ENCODE data around the gene KHDRBS1.
A peak's percentile ranks its signal among the peaks of the same experiment; 100 is the strongest.
"Not testable (repeated sequence)": the region's sequence is repeated elsewhere in the genome, so short reads cannot be mapped to it uniquely, and the experiment has no call there.

KHDRBS1 gene

GRCh38 chr1:32014199-32014947 is 705 bp downstream of the KHDRBS1 start:
- no peak for DNase-seq

- no peak for DNase-seq
These were observed 1.2 kb downstream of the KHDRBS1 start for GRCh38 chr1:32014948-32015273.

DNA sequence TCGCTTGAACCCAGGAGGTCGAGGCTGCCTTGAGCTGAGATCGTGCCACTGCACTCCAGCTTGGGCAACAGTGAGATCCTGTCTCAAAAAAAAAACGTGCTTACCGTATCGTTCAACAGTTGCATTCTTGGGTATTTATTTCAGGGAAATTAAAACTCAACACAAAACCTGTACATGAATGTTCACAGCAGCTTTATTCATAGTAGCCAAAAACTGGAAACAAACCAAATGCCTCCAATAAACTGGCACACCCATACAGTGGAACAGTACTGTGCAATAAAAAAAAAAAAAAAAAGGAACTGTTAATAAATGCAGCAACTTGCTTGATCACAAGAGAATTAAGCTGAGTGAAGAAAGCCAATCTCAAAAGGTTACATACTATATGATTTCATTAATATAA is 6.7 kb downstream of the KHDRBS1 start:
- DNase-seq, result no peak

DNA sequence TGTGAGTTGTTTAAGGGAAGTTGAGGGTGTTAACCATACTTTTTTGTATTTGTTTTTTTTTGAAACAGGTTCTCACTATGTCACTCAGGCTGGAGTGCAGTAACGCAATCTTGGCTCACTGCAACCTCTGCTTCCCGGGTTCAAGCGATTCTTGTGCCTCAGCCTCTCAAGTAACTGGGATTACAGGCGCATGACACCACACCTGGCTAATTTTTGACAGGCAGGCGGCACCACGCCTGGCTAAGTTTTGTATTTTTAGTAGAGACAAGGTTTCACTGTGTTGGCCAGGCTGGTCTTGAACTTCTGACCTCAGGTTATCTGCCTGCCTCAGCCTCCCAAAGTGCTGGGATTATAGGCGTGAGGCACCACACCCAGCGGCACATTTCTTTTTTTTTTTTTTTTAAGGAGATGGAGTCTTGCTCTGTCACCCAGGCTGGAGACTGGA is 7.9 kb downstream of the KHDRBS1 start:
- DNase-seq, result not testable (repeated sequence)

- no peak for DNase-seq
These were observed 9.7 kb downstream of the KHDRBS1 start for GRCh38 chr1:32023351-32023750.

DNA sequence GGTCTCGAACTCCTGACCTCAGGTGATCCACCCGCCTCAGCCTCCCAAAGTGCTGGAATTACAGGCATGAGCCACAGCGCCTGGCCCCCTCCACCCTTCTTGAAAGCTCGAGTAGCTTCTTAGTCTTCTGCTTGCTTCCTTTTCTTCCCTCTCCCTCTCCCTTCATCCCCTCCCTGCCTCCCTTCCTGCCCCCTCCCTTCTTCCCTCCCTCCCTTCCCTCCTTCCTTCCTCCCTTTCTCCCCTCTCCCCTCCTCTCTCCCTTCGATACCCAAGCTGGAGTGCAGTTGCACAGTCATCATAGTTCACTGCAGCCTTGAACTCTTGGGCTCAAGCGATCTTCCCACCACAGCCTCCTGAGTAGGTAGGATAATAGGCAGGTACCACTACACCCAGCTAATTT is 11.8 kb downstream of the KHDRBS1 start:
- no peak for DNase-seq

DNA sequence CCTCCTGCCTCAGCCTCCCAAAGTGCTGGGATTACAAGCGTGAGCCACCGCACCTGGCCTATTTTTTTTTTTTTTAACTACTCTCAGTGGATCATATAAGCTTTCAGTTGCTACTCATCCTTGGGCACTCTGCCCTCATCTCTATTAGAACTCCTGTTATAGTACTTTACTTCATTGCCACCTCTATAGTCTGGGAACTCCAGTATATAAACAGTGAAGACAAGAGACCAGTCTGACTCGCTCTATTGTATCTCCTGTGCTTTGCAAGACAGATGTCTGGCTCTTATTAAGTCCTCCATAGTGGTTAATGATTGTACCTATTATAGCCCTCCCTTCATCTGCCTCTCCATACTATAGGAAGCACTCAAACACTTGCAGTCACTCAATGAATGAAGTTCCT is 15.1 kb downstream of the KHDRBS1 start:
- no peak for DNase-seq

DNA sequence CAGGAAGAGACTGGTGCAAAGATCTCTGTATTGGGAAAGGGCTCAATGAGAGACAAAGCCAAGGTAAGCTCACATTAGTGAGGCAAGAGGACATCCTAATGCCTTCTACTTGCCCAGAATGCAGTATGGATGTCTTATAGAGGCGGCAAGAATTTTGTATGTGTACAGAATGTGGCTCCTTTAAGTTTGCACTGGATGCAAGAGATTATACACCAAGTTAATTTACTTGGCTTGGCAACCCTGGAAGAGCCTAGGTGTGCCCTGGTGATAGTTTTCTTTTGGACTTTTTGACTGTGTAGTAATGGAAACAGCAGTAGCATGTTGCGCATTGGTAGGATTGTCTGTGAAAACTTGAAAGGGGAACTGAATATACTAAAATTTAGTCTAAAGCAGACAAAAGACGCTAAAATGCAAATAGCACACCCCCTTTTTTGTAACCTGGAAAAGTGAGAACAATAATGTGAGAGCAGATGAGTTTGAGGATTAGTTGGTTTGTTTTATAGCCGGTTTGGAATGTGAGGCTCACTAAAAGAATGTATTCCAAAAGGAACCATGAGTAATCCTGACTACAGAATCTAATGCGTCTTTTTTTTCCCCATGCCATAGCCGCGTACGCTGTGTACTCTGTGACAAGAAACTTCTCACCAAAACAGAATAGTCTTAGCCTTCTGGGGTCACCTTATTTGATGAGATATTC is 18.1 kb downstream of the KHDRBS1 start:
- no peak for DNase-seq

DNA sequence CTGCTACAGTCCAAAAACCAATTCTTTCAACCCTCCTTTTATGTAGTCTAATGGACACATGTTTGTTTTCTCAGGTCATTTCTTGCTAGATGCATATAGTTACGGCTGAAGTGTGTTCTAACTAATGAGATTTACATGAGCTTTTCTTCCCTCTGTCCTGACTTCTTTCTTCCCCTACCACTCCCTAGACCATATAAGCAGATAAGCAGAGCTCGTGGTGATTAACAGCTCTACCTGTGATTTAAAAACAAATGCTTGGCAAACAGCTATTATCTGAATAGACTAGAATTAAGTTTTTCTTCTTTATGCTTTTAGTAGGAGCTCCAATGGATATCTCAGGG is 18.6 kb downstream of the KHDRBS1 start:
- no peak for DNase-seq

- no peak for DNase-seq
These were observed 21.5 kb downstream of the KHDRBS1 start for GRCh38 chr1:32035119-32035518.

DNA sequence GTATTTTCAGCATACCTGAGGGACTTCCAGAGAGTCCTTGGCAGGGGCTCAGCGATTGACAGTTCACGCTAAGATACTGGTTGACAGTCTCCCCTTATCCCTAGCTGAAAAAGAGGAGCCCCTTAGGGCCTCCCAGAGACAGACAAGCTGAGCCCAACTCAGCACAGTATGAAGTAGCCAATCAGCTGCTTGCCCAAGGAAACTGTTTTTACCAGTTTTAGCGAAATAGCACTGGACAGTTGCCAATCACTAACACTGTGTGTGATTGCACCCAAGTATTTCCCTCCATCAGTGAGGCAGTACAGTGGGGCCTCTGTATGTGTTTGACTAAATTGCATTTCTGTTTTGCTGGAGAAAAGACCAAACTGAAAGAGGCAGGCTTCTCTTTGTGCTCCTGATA is 27.0 kb downstream of the KHDRBS1 start:
- no peak for DNase-seq

DNA sequence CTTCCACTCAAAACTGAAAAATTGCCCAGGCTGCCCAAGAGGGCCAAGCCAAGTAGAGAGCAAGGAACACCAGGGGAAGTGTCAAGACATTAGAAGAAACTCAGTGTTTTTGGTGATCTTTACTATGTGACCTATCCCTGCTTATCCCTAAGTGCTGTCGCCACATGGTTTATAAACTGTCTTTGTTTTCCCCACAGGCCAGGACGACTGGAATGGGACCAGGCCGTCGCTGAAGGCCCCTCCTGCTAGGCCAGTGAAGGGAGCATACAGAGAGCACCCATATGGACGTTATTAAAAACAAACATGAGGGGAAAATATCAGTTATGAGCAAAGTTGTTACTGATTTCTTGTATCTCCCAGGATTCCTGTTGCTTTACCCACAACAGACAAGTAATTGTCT is 28.7 kb downstream of the KHDRBS1 start:
- no peak for DNase-seq

GRCh38 chr1:32044234-32044633 is 30.6 kb downstream of the KHDRBS1 start:
- DNase-seq, result no peak

DNA sequence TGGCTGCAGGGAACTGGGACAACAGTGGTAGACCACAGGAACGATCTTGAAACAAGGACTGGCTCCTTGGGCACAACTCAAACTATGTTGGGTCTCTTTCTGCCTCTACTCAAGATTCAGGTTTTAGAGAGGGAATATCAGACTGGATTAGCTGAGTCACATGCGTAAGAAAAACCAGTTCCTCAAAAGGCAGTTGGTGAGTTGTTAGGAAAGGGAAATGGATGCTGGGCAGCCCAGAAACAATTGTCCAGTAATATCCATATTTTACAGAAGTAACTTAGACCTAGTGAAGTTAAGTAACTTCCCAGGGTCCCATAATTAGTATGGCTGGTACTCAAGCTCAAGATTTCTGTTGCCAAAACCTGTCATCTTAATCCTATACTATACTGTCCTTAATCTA is 32.1 kb downstream of the KHDRBS1 start:
- no peak for DNase-seq

DNA sequence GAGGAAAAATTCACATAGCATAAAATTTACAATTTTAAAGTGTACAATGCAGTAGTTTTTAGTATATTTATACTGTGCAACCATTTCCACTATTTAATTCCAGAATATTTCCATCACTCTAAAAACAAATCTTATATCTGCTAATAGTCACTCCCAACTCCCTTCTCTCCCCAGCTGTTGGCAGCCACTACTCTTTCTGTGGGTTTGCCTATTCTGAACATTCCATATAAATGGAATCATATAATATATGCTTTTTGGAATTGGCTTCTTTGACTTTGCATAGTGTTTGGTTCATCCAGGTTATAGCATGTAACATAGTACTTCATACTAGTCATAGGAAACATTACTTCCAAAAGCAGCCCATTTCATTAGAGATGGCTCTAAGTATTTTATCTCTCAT is 34.0 kb downstream of the KHDRBS1 start:
- DNase-seq, result no peak

DNA sequence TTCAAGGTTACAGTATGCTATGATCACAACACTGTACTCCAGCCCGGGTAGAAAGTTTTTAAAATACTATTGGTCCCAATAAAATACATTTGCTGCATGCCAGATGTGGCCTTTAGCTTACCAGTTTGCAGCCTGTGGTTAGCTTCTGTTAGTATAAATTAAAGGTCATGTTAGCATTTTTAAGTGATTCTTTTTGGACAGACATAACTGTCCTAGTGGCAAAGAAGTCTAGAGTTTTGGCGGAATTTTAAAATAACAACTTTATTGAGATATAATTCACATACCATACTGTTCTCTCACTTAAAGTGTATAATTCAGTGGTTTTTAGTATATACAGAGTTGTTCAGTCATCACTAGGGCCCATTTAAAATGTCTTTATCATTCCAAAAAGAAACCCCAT is 34.8 kb downstream of the KHDRBS1 start:
- DNase-seq, result no peak

GRCh38 chr1:32051706-32052105 is 38.0 kb downstream of the KHDRBS1 start:
- DNase-seq, result no peak

DNA sequence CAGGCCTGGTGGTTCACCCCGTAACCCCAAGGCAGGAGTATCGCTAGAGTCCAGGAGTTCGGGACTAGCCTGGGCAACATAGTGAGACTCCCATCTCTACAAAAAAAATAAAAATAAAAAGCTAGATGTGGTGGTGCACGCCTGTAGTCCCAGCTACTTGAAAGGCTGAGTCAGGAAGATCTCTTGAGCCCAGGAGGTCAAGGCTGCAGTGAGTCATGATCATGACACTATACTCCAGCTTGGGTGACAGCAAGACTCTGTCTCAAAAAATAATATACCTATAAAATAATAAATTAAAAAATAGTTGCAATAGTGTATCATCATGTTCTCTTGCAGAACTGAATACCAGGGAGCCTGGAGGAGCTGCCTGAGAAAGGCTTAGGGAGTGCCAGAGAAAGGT is 39.2 kb downstream of the KHDRBS1 start:
- DNase-seq, result no peak

GRCh38 chr1:32055416-32055815 is 41.7 kb downstream of the KHDRBS1 start:
- no peak for DNase-seq

- no peak for DNase-seq
These were observed 42.9 kb downstream of the KHDRBS1 start for GRCh38 chr1:32056598-32056997.

- no peak for DNase-seq
These were observed 47.2 kb downstream of the KHDRBS1 start for GRCh38 chr1:32060914-32061313.

- DNase-seq, result no peak
These were observed 49.2 kb downstream of the KHDRBS1 start for GRCh38 chr1:32062867-32063230.

- peak; percentile 19 for DNase-seq
These were observed 49.6 kb downstream of the KHDRBS1 start for GRCh38 chr1:32063261-32063681.

- DNase-seq, result not testable (repeated sequence)
These were observed 52.2 kb downstream of the KHDRBS1 start for GRCh38 chr1:32065613-32066488.

Data from NCI-H510A treated with DMSO at 0.1 percent for 48 hours (cell line).